ENCODE results near the gene COL20A1.

COL20A1 gene

GRCh38 chr20:63309261-63310071 is 16.5 kb downstream of the COL20A1 start:
- peak; percentile 85 for DNase-seq (ENCODE audit: low spot score)

GRCh38 chr20:63310265-63310991 is 17.4 kb downstream of the COL20A1 start:
- no peak for DNase-seq (ENCODE audit: low spot score)

GRCh38 chr20:63311186-63311832 is 18.3 kb downstream of the COL20A1 start:
- no peak for DNase-seq (ENCODE audit: low spot score)

- DNase-seq (ENCODE audit: low spot score): no peak
Measured at GRCh38 chr20:63311833-63312243, 18.9 kb downstream of the COL20A1 start.

GRCh38 chr20:63312273-63312672 is 19.3 kb downstream of the COL20A1 start:
- DNase-seq (ENCODE audit: low spot score): no peak

GRCh38 chr20:63312690-63313348 is 19.8 kb downstream of the COL20A1 start:
- DNase-seq (ENCODE audit: low spot score): peak; percentile 68

GRCh38 chr20:63313349-63314014 is 20.5 kb downstream of the COL20A1 start:
- no peak for DNase-seq (ENCODE audit: low spot score)

GRCh38 chr20:63314015-63314471 is 21.1 kb downstream of the COL20A1 start:
- no peak for DNase-seq (ENCODE audit: low spot score)

- no peak for DNase-seq (ENCODE audit: low spot score)
Measured at GRCh38 chr20:63314566-63315239, 21.7 kb downstream of the COL20A1 start.

- no peak for DNase-seq (ENCODE audit: low spot score)
Measured at GRCh38 chr20:63315240-63315689, 22.3 kb downstream of the COL20A1 start.

- no peak for DNase-seq (ENCODE audit: low spot score)
Measured at GRCh38 chr20:63315731-63316491, 22.9 kb downstream of the COL20A1 start.

GRCh38 chr20:63316502-63316921 is 23.5 kb downstream of the COL20A1 start:
- no peak for DNase-seq (ENCODE audit: low spot score)

- DNase-seq (ENCODE audit: low spot score): no peak
Measured at GRCh38 chr20:63317061-63317460, 24.1 kb downstream of the COL20A1 start.

GRCh38 chr20:63317601-63318291 is 24.8 kb downstream of the COL20A1 start:
- no peak for DNase-seq (ENCODE audit: low spot score)

- no peak for DNase-seq (ENCODE audit: low spot score)
Measured at GRCh38 chr20:63318391-63319163, 25.6 kb downstream of the COL20A1 start.

- no peak for DNase-seq (ENCODE audit: low spot score)
Measured at GRCh38 chr20:63319164-63320040, 26.4 kb downstream of the COL20A1 start.

- DNase-seq (ENCODE audit: low spot score): no peak
Measured at GRCh38 chr20:63320041-63320511, 27.1 kb downstream of the COL20A1 start.
